GM18502 (cell line): ENCODE measurements around the gene KIF3A.

Experiments used
- ATAC-seq: cut with Tn5 transposase; IDR thresholded peaks from one replicate; pipeline ENCODE4 v1.9.1; 2021; ENCODE audit warnings: mild to moderate bottlenecking; ENCODE audit not compliant: unreplicated experiment, poor library complexity

The KIF3A gene

DNA sequence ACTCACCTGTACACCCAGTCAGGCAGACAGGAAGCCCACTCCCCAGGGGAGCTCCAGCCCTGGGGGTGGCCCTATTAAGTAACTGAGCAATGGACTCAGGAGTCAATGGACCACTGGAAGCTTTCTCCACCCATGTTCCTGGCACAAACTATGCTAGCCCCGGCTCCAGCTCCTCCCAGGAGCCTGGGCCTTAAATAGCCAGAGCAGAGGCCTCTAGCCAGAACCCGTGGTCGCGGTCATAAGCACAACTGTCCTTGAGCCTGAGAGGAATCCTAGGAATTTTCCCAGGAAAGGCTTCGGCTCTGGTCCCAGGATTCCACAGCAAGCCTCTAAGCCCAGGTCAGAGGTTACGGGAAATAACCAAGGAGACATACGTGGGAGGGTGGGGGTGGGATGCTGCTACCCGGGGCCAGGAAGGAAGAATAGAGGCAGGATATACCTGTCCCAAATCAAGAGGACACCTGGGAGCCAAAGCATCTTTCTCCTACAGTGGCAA lies 34.2 kb upstream of the KIF3A start:
- no peak for ATAC-seq

DNA sequence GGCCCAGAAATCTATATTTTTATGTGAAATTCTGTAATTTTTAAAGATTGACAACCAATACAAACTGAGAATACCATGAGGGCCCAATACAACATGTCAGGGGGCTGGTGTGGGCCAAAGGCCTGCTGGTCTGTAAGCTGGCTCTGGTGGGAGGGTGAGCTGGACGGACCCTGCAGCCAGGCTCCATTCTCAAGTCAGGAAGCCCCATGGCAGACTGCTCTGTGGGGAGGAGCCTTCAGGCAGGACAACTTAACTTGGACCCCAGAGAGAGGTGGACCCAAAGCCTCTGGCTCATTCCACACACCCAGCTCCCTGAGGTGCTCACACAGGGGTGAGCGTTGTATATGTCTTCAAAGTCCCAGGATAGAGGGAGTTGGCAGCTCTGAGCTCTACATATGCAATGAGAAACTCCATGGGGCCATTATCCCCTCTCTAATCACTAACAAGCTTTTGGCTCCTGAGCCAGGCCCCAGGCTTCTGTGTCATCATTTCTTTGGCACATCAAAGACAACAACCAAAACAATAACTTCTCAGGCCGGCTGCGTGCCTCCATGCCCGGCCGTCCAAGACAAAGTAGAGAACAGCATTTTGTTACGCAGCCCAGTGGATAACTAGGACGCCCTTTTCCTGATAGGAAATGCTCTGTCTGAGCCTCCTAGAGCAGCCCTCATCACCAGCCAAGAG lies 33.3 kb upstream of the KIF3A start:
- ATAC-seq: no peak

DNA sequence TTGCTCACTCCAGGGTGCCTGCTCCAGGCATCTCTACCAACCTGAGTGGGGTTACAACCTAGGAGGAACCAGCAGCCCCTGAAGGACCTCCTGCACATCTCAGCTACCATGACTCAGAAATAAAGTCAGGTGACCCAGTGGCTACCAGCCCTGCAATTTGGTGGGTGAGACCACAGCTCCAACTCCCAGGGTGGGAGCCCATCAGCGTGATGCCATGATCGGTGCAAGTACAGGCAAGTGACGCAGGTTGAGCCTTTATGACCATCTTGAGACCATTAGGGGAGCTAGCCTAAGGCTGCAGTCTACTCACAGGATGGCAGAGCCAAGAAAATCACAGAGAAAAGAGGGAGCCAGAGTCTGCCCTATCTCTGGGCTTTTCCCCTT lies 31.1 kb upstream of the KIF3A start:
- no peak for ATAC-seq

DNA sequence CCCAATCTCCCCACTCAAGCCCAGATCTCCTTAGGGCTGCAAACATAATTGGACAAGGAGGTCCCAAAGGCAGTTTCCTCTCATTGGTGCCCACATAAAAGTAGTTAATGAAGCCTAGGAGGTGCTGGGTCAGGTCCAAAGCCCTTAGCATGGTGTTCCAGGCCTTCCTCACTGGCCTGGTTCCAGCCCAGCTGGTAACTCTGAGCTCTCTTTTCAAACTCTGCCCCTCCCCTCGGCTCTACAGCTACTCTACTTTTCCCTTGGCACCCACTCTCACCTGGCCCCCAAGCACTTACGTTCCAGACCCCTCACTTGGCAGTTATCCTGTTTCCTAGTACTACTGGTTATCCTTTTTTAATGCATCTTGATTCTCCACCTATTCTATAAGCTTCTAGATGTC lies 29.8 kb upstream of the KIF3A start:
- no peak for ATAC-seq

DNA sequence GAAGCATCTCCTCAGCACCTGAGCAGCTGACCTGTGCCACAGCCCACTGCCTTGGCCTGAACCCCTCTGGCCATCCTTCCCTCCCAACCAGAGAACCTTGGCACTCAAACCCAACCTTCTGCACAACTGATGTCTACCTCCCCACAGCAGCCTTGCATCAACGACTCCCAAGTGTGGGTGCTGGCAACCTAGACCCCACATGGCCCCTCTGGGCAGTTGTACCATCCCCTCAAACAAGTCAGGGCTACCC lies 29.4 kb upstream of the KIF3A start:
- ATAC-seq: no peak

DNA sequence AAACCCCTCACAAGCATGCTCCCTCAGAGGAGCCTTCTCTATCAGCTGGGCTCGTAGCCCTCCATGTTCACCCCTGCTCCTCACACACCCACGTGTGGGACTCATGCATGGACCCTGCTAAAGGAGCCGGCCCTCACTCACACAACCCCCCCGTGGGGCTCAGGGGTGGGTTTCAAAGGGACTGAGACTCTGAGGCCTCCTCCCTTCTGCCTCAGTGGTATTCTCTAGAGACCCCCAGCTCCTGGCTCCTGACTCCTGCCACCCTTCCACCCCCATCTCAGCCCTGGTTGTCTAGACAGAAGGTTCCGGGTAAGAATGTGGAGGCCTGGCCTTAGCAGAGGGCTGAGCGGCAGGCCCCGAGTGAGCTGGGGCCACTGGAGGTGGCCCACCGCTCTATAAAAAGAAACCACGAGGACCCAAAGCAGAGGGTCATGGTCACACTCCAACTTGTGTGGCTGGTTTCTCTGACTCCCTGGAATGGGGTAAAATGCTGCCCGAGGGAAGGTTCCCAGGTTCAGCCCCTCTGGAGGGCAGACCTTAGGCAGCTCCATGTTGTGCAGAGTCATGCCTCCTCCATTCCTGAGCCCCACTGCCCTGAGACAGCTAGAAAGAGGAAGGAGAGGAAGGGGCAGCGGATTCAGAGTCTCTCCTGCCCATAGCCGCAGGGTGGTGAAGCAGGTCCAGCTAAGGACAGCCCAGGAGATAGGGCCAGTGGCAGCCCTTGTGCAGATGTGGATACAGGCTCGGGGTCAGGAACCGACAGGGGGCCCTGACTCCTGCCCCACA lies 28.9 kb upstream of the KIF3A start:
- ATAC-seq: no peak

DNA sequence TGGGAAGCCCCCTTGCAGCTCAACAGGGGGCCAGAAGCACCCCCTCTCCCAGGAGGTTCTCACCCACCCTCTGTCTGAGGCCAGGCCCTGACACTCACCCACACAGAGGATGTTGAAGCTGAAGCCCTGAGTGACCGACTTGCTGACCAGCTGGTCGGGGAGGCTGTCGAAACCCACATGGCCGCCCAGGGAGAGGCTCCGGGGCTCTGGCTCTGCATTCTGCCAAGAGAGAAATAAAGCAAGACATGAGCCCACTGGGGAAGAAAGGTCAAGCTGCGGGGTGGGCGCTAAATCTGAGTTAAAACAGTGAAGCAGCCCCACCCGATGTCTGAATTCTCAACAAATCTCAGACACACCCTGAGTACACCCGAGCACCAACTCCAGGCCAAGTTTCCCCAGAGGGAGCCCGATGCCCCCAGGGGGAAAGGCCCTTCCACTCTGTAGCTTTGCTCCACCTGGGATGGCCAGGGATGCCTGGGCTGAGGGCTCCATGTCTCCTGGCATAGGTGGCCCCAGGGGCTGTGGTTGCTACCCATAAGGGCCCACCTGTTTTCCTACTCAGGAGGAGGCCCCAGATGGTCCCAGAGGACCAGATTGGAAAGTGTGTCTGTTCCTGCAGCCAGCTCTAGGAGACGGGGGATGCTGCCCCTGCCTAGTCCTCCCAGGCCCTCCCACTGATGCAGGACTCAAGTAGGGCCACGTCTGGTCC lies 28.1 kb upstream of the KIF3A start:
- no peak for ATAC-seq

DNA sequence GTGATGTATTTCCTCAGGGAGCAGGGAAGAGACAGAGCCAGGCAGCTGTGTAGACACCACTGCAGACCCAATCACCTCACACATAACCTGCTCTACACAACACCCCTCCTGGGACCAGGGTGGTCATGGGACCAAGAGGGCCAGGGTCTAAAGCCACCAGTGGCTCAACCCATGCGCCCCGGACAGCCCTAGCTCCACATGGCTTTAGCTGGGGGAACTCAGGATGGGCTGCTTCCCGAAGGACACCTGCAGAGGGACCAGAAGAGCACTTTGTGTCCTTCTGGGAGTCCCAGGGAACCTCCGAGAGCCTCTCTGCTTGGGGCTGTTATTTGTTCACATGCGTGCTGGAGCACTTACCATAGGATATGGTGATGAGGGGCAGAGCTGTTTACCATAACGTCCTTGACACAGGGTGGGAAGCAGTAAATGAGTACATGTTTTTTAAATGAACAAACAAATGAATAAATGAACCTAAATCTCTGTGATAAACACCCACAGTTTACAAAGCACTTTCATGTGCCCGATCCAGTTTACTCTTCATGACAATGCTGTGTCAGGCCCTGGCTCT lies 27.4 kb upstream of the KIF3A start:
- ATAC-seq: no peak

DNA sequence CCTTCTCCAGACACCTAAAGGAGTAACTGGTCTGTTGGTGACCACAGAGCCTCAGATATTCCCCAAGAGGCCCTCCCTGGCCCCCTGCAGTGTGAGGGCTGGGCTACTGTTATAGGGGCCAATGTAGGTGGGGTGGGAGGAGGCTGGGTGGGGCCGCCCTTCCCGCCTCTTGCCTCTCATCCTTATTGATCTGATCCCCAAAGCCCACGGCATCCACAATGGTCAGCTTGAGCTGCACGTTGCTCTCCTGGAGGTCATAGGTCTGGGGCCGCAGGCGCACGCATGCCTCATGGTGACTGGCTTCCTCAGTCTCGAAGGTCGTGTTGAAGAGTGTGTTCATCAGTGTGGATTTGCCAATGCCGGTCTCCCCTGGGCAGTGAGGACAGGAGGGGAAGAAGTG lies 26.7 kb upstream of the KIF3A start:
- no peak for ATAC-seq

DNA sequence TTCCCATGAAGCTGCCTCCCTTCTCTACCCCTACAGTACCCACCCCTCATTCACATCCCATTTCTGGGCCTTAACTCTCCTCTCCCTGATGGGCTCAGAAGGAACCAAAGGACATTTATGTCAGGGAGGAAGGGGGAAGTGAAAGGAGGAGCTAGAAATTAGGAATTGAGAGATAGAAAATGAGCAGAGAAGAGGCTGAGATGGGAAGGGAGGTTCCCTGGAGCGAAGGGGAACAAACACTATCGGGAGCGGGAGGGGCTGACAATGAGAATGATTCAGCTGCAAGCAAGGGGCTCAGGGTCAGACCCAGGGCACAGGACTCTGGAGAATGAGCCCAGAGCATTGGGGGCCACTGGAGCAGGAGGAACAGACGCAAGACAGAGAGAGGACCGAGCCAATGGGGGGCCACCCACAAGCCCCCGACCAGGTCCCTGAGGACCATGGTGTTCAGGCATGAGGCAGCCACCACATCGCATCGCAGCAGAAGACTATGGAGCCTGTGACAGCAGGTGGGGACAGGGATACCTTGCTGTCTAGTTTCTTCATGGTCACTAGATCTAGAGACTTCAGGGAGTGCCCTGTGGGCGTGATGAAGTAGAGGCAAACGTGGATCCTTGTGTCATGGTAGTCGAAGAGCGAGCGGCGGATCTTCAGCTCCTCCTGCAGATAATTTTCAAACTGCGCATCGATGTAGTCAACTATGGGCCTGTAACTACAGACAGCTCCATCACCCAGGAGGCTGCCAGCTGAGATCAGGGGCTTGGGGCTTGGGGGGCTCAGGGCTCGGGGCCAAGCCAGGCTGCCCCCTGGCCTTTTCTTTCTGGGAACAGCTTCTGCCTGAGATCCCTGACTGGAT lies 26.1 kb upstream of the KIF3A start:
- ATAC-seq: no peak

DNA sequence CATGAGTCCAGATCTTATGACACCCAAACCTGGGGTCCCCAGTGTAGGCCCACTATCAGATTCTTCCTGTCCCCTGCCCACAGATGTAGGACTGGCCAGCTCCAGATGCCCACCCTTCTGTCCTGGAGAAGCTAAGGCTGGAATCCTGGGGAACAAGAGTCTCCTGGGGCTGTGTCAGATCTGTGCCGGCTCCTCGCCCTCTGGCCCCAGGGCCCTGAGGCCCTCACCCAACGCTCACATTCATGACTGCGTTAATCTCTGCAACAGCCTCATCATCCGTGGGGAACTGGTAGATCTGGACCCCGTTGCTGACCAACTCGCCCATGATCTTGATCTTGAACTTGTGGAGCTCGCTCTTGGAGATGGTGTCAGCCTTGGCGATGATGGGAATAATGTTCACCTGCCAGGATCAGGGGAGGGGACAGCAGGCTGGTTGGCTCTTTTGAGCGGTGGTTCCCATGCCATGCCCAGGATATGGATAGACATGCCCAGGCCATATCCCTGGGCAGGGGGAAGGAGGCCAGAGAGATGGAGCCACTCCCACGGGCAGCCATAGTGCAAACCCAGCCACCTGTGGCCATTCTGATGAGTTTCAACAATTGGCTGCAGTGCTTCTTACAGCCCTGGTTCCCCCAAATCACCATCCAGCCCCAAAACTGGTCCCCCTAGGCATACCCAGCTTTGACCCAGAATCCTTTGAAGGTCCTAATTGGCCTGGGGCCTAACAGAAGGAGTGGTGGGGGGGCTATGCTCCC lies 25.1 kb upstream of the KIF3A start:
- no peak for ATAC-seq

DNA sequence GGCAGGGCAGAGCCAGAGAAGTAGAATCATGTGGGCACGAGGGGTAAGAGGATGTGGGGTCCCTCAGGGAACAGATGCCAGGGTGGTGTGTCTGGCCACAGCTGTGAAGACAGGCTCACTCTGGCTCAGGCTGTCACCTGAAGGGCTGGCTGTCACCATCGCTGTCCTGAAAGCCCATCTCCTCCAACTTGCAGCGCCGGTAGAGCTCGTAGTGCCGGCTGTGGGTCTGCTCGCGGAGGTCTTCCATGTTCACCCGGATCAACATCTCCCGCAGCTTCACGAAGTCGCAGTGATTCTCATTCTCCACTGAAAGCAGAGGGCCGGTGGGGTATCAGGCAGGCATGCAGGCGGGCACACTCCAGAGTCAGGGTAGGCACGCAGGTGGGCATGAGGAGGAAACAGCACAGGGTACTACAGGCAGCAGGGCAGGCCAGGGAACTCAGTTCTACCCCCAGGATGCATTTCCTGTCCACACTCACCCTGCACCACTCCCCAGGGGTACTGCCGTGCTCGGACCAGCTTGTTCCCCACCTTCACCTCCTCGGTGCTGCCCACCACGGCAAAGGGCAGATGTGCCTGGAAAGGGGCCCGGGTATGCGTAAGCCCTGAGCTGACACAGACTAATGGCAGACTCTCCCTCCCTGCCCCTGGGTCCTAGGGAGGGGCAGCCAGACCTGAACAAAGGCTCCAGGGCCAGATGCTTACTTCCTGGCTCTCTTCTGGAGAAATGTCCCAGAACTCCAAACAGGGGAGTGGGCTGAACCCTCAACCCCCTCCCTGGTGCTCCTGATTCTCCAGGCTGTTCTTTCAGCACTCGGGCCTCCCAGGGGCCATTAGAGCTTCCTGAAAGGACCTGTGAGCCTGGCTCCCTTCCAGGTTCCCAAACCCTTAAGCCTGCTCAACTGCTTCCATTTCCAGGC lies 24.2 kb upstream of the KIF3A start:
- ATAC-seq: no peak

DNA sequence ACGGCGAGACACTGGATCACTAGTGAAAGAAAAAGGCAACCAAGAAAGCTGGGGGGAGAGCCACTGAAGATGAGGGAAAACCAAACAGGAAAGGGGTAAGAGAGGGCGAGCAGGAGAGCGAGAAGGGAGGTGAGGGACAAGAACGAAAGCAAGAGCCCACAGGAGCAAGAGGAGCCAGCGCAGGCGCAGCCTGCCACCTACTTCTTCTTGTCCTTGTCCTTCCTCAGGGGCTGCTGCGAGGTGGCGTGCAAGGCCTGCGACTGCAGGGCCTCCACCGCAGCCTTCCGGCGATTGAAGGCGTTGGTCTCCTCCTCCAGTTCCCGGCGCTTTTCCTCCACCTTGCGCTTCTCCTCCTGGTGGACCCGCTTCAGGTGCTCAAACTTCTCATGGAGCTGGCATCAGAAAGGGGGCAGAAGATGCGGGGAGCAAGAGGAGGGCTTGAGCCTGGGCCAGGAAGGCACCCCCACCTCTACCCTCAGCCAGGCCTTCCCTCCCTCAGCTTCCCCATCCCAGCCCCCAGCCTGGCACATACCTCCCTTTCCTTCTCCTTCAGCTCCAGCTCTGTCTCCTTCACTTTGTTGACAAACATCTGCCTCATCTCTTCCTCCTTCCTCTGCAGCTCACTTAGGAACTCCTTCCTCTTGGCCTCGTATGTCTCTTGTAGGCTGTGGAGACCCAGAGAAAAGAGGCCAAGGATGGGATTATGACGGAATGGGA lies 23.4 kb upstream of the KIF3A start:
- no peak for ATAC-seq

DNA sequence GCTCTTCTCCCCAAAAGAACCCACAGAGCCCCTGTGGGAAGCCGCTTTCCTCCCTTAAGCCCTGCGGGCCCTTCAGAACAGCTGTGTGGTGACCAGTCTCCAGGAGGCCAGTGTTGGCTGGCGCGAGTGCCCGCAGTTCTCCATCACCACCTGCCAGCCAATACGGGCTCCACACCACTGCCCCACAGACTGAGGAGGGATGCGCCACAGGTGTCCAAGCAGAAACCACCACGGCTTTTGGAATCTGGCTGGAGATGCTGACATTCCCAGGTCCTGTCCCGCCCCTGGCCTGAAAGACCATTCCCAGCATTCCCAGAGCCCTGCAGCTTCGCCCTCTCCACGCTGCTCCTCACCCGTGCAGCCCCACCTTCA lies 22.7 kb upstream of the KIF3A start:
- ATAC-seq: no peak

DNA sequence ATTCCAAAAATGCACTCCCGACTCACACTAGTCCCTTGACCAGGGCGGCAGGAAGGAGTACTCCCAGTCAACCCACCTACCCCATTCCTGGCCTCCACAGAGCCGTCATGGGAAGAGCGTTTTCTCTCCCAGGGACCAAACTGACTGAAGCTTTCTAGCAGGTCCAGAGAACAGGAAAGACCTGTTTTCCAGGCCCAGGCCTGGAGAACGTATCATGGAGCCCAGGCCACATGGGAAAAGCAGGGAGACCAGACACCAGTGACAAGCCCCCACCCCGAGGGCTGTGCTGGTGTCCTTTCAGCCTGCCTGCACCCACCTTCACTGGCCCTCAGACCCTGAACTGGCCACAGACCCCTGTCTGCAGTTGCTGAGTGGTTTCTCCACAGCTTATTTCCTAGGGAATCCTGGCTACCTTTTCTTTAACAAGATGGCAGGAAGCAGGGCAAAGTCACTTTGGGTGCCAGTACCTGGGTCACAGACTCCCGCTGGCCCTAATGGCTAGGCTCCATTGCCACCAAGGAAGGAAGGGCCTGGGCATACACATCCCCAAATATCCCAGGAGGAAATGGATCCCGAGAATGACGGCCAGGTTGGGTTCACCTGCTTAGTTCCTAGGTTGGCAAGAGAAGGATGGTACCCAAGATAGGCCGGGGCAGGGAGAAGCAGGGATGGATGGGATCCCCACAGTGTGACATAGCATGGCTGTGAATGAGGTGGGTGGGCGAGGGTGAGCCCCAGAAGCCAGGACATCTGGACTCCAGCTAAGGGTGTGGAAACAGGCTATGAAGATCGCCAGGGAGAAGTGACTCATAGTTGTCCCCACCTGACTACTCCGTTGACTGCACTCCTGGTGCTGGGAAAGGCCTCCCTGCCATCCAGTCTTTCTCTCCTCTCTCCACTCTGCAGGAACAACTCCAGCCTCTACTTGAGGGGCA lies 22.0 kb upstream of the KIF3A start:
- no peak for ATAC-seq

DNA sequence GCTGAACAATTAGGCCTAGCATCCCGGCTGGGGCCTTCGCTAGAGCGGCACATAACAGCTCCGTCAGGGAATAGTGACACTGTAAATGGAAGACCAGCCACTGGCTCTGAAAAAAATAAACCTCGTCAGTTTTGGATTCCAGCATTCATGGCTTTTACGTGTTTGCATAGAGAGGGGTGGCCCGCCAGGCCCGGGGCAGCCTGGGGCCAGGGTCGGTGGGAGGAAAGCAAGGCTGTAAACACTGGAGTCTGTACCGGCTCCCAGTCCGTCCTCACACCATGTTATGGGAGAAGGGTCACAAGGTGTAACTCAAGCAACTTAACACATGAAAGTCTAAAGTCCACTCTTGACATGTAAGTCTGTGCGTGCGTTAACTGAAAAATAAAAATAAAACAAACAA lies 21.1 kb upstream of the KIF3A start:
- ATAC-seq: no peak

DNA sequence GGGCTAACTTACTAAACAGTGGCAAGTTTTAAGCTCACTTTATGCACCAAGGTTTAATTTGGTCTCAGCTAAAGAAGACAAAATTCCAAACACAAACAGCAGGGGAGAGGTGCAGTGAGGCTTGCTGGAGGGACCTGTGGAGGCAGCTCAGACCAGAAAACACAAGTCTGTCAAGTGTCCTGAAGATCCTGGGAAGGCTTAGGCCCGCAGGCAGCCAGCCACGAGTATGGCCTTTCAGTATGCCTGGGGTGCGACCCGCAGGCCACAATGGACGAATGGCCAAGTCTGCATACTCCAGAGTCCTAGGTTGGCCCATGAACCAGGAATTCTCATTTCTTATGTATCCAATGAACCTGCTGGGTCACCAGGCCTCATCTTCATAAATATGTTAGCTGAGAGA lies 19.2 kb upstream of the KIF3A start:
- ATAC-seq: no peak
